HCT116 (cell line): ENCODE measurements around the gene B4GALNT4.

ENCODE experiments used
- CTCF ChIP-seq, 3 experiments: fragments of 200-600 bp in 1 of 3; sonication (generic) in 1 of 3; IDR thresholded peaks in 2 of 3; conservative IDR thresholded peaks in 1 of 3; 2 replicates each; pipeline ENCODE4 v1.5.1; 2012 to 2017; ENCODE audit warnings: low read depth in 2 of 3, low read length in 2 of 3, antibody characterized with exemption in 1 of 3, borderline replicate concordance in 1 of 3, control low read depth in 1 of 3, mild to moderate bottlenecking in 1 of 3, mixed read lengths in 1 of 3, mixed run types in 1 of 3, moderate library complexity in 1 of 3; ENCODE audit not compliant: insufficient read depth in 1 of 3
- EGR1 ChIP-seq: IDR thresholded peaks from 2 replicates; pipeline ENCODE4 v1.6.1; 2012; ENCODE audit warnings: low read depth
- EZH2 ChIP-seq: fragments of 200-600 bp; sonication (generic); IDR thresholded peaks from 2 replicates; pipeline ENCODE4 v1.6.1; 2017; ENCODE audit warnings: antibody characterized with exemption, mixed run types
- EZH2phosphoT487 ChIP-seq: fragments of 200-600 bp; IDR thresholded peaks from 2 replicates; pipeline ENCODE4 v1.6.1; 2018; ENCODE audit warnings: antibody characterized with exemption, borderline replicate concordance
- JUND ChIP-seq: IDR thresholded peaks from 2 replicates; pipeline ENCODE4 v1.6.1; 2012
- POLR2A ChIP-seq: IDR thresholded peaks from 2 replicates; pipeline ENCODE4 v1.7.0; 2011; ENCODE audit warnings: borderline replicate concordance; ENCODE audit not compliant: insufficient read depth, insufficient read length; ENCODE audit errors: extremely low read depth
- POLR2AphosphoS5 ChIP-seq: IDR thresholded peaks from 2 replicates; pipeline ENCODE4 v1.6.1; 2011; ENCODE audit warnings: mild to moderate bottlenecking, low read depth, low read length, moderate library complexity
- SIN3A ChIP-seq: IDR thresholded peaks from 2 replicates; pipeline ENCODE4 v1.6.1; 2012; ENCODE audit warnings: low read depth

- TF ChIP-seq POLR2A: no peak
- no peak for TF ChIP-seq CTCF (IDR thresholded peaks at IDR 0.05 in 2 of 3, conservative IDR thresholded peaks at IDR 0.05 in 1 of 3; ENCODE audit: borderline replicate concordance in 1 of 3, insufficient read depth in 1 of 3, low read depth in 2 of 3, low read length in 2 of 3)
- no peak for TF ChIP-seq POLR2AphosphoS5
- no peak for TF ChIP-seq EZH2phosphoT487
- TF ChIP-seq SIN3A: no peak
- TF ChIP-seq EZH2: no peak
- TF ChIP-seq JUND: no peak
- no peak for TF ChIP-seq EGR1
Observed at GRCh38 chr11:422249-422656, 53.0 kb downstream of the B4GALNT4 start.
